ENCODE results near the gene ATXN7L3B.

DNA sequence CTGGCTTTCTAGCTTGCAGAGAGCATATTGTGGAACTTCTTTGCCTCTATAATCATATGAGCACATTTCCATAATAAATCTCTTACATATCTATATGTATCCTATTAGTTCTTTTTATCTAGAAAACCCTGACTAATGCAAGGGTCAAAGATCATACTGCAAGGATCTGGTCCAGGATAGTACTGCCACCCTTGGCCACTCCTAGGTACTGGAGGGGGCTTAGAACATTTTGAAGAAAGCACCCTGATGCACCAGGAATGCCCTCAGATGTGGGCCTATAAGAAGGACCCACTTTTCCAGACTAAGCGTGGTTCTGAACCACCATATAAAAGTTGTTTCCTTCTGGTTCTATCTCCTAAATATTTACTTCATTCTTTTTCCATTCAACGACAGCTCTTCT is 14.6 kb downstream of the ATXN7L3B start:
- no peak for TF ChIP-seq CTCF (IDR thresholded peaks at IDR 0.05)
- TF ChIP-seq POLR2A (IDR thresholded peaks at IDR 0.05): no peak

Data from esophagus squamous epithelium (tissue), 4 donors.